Cerebellar cortex (tissue), 1 donor: ENCODE data around the gene RASGEF1C.

Experiments
- DNase-seq: peaks from one replicate; pipeline ENCODE4 v3.0.0-alpha.2; 2015; ENCODE audit warnings: low spot score

Gene RASGEF1C

GRCh38 chr5:180081481-180081880 is 127.5 kb downstream of the RASGEF1C start:
- no peak for DNase-seq

GRCh38 chr5:180080486-180081280 is 128.3 kb downstream of the RASGEF1C start:
- DNase-seq, result no peak

GRCh38 chr5:180079702-180080466 is 129.1 kb downstream of the RASGEF1C start:
- DNase-seq, result no peak

GRCh38 chr5:180078348-180078747 is 130.7 kb downstream of the RASGEF1C start:
- DNase-seq, result no peak

- no peak for DNase-seq
Observed at GRCh38 chr5:180077594-180078284, 131.3 kb downstream of the RASGEF1C start.

GRCh38 chr5:180075703-180076102 is 133.3 kb downstream of the RASGEF1C start:
- DNase-seq, result no peak

- DNase-seq, result no peak
Observed at GRCh38 chr5:180074462-180074861, 134.5 kb downstream of the RASGEF1C start.

GRCh38 chr5:180072556-180072955 is 136.5 kb downstream of the RASGEF1C start:
- no peak for DNase-seq

- DNase-seq, result no peak
Observed at GRCh38 chr5:180072256-180072548, 136.8 kb downstream of the RASGEF1C start.

GRCh38 chr5:180071531-180072255 is 137.3 kb downstream of the RASGEF1C start, which contains the start of gene RNF130:
RNF130 (minus strand) TSS chr5:180071759; CDS start chr5:180071702, 57 bp downstream.
- DNase-seq, result peak; percentile 80

- peak; percentile 71 for DNase-seq
Observed at GRCh38 chr5:180070756-180071530, 138.1 kb downstream of the RASGEF1C start.

- peak; percentile 57 for DNase-seq
Observed at GRCh38 chr5:180069589-180070247, 139.3 kb downstream of the RASGEF1C start.

- no peak for DNase-seq
Observed at GRCh38 chr5:180068519-180069090, 140.4 kb downstream of the RASGEF1C start.

- no peak for DNase-seq
Observed at GRCh38 chr5:180067986-180068385, 141.0 kb downstream of the RASGEF1C start.

GRCh38 chr5:180060192-180060591 is 148.8 kb downstream of the RASGEF1C start:
- no peak for DNase-seq

- no peak for DNase-seq
Observed at GRCh38 chr5:180059326-180059725, 149.7 kb downstream of the RASGEF1C start.

- no peak for DNase-seq
Observed at GRCh38 chr5:180056153-180056552, 152.9 kb downstream of the RASGEF1C start.

- DNase-seq, result no peak
Observed at GRCh38 chr5:180054226-180054625, 154.8 kb downstream of the RASGEF1C start.

GRCh38 chr5:180053061-180053602 is 155.9 kb downstream of the RASGEF1C start:
- DNase-seq, result peak; percentile 37

GRCh38 chr5:180052211-180052818 is 156.7 kb downstream of the RASGEF1C start:
- DNase-seq, result peak; percentile 58
